Endothelial cell of umbilical vein (primary cell): ENCODE results near the gene TSEN15. TPM values are rescaled to one million over a fixed set of nuclear protein-coding genes. Genes with fewer than 3 reads are reported as not detected.

Experiments used
- BruUV-seq: library from RNA; stranded (reverse); fragments of 400-500 nt; replicated peaks from 2 replicates; lab custom pipeline; 2021; lab: Mats Ljungman, UMichigan
- CTCF ChIA-PET: fragments of 300-600, 350-600 bp; sonication (Branson Sonifier 250); formaldehyde crosslinking; loops from one replicate; lab custom pipeline; 2021; ENCODE audit warnings: antibody characterized with exemption, inconsistent platforms; lab: Charles Lee
- POLR2A ChIA-PET: fragments of 300-600, 350-600 bp; sonication (Branson Sonifier 250); formaldehyde crosslinking; loops from one replicate; lab custom pipeline; 2021; ENCODE audit warnings: antibody characterized with exemption, inconsistent platforms; lab: Charles Lee
- DNase-seq: peaks from one replicate; pipeline ENCODE4 v3.0.0-alpha.2; 2011; ENCODE audit warnings: low read depth, low spot score
- FAIRE-seq: peaks from 2 replicates; lab custom pipeline; 2011; peaks lifted over from hg19 to GRCh38; lab: Jason Lieb, UNC
- H2AFZ ChIP-seq: 2 replicates; pipeline ENCODE4 v1.6.0; 2012; ENCODE audit warnings: low read depth, low read length, control low read depth, inconsistent platforms
- H3K27ac ChIP-seq: 2 replicates; pipeline ENCODE4 v1.5.1; 2011; ENCODE audit warnings: low read depth, mild to moderate bottlenecking, control low read depth, low read length, moderate library complexity; ENCODE audit not compliant: insufficient read depth
- H3K27me3 ChIP-seq, 2 experiments: 2 replicates each; pipeline versions ENCODE4 v1.6.0 to v1.6.1; 2011; ENCODE audit warnings: low read length in 2 of 2, mixed read lengths in 1 of 2; ENCODE audit not compliant: control insufficient read depth in 2 of 2, insufficient read depth in 2 of 2
- H3K36me3 ChIP-seq, 2 experiments: 2 replicates in 1 of 2; 3 replicates in 1 of 2; pipeline ENCODE4 v1.5.1; 2011; ENCODE audit warnings: low read length in 2 of 2, mild to moderate bottlenecking in 1 of 2, moderate library complexity in 1 of 2; ENCODE audit not compliant: control insufficient read depth in 2 of 2, insufficient read depth in 2 of 2; ENCODE audit errors: extremely low read depth in 1 of 2
- H3K4me1 ChIP-seq: 3 replicates; pipeline ENCODE4 v1.5.1; 2011; ENCODE audit warnings: mild to moderate bottlenecking, low read length; ENCODE audit not compliant: control insufficient read depth, insufficient read depth; ENCODE audit errors: extremely low read depth
- H3K4me2 ChIP-seq: 2 replicates; pipeline ENCODE4 v1.6.1; 2011; ENCODE audit warnings: low read length, control low read depth, mixed read lengths; ENCODE audit not compliant: insufficient read depth
- H3K4me3 ChIP-seq, 3 experiments: fragments of 200-600 bp in 1 of 3; sonication (generic), shearing (Covaris generic) in 1 of 3; replicated peaks in 1 of 3; 2 replicates each; pipeline ENCODE4 v1.5.1; 2011 to 2016; ENCODE audit warnings: control low read depth in 3 of 3, low read length in 3 of 3, mild to moderate bottlenecking in 2 of 3, inconsistent platforms in 1 of 3, low read depth in 1 of 3, moderate library complexity in 1 of 3; ENCODE audit not compliant: insufficient read depth in 1 of 3
- H3K79me2 ChIP-seq: 2 replicates; pipeline ENCODE4 v1.6.0; 2012; ENCODE audit warnings: low read length, inconsistent platforms; ENCODE audit not compliant: control insufficient read depth, insufficient read depth
- H3K9ac ChIP-seq: replicated peaks from 2 replicates; pipeline ENCODE3; 2011; ENCODE audit warnings: low read length, control low read depth; ENCODE audit not compliant: insufficient read depth; ENCODE audit errors: extremely low read depth
- H3K9me1 ChIP-seq: replicated peaks from 3 replicates; pipeline ENCODE4 v1.6.0; 2011; ENCODE audit warnings: mild to moderate bottlenecking, low read length; ENCODE audit not compliant: control insufficient read depth, insufficient read depth; ENCODE audit errors: extremely low read depth
- H3K9me3 ChIP-seq: replicated peaks from 2 replicates; pipeline ENCODE4 v1.5.1; 2012; ENCODE audit warnings: low read length, inconsistent platforms; ENCODE audit not compliant: control insufficient read depth, insufficient read depth
- H4K20me1 ChIP-seq: replicated peaks from 2 replicates; pipeline ENCODE3; 2011; ENCODE audit warnings: mild to moderate bottlenecking, low read length; ENCODE audit not compliant: control insufficient read depth, insufficient read depth; ENCODE audit errors: extremely low read depth
- EZH2 ChIP-seq: IDR thresholded peaks from 2 replicates; pipeline ENCODE4 v1.6.1; 2012; ENCODE audit warnings: borderline replicate concordance, low read depth, mild to moderate bottlenecking, moderate library complexity, low read length, inconsistent platforms; ENCODE audit not compliant: severe bottlenecking
- FOS ChIP-seq: IDR thresholded peaks from 2 replicates; pipeline ENCODE4 v1.6.1; 2011; ENCODE audit warnings: mild to moderate bottlenecking, low read length, moderate library complexity, borderline replicate concordance; ENCODE audit not compliant: insufficient read depth
- GATA2 ChIP-seq: IDR thresholded peaks from 2 replicates; pipeline ENCODE4 v1.7.0; 2011; ENCODE audit warnings: low read depth, mild to moderate bottlenecking, moderate library complexity, mixed read lengths, low read length; ENCODE audit not compliant: insufficient read length, insufficient read depth
- JUN ChIP-seq: IDR thresholded peaks from 2 replicates; pipeline ENCODE4 v1.6.1; 2011; ENCODE audit warnings: borderline replicate concordance, low read depth; ENCODE audit not compliant: insufficient read length, insufficient read depth
- MYC ChIP-seq: IDR thresholded peaks from one replicate; pipeline ENCODE4 v1.6.1; 2011; ENCODE audit warnings: mild to moderate bottlenecking, low read depth, low read length
- POLR2A ChIP-seq: IDR thresholded peaks from 2 replicates; pipeline ENCODE4 v1.6.1; 2012; ENCODE audit warnings: low read depth, mild to moderate bottlenecking, control low read depth, low read length
- POLR2AphosphoS5 ChIP-seq: IDR thresholded peaks from 2 replicates; pipeline ENCODE4 v1.6.1; 2012; ENCODE audit warnings: low read depth, mild to moderate bottlenecking, control low read depth, low read length, moderate library complexity; ENCODE audit not compliant: insufficient read depth
- dilution Hi-C: fragments of 300-500 bp; cut with MboI; formaldehyde crosslinking; loops from one replicate; pipeline ENCODE4 v1.15.0; 2019; ENCODE audit warnings: low sequenced_read_pairs; ENCODE audit not compliant: extremely low pct_ligation_motif_present
- intact Hi-C: fragments of 100-400 bp; cut with micrococcal nuclease; formaldehyde crosslinking; loops from one replicate; pipeline ENCODE4 v1.10.0; 2022
- polyA plus RNA-seq, 4 experiments: library from polyadenylated mRNA; depleted of rRNA in 3 of 4; stranded (reverse) in 3 of 4; unstranded in 1 of 4; fragments of >200 nt; gene quantifications; 2 replicates each; pipeline versions ENCODE4 v1.2.1 to v1.2.3, GENCODE V29; 2011 to 2012; ENCODE audit warnings: missing spikeins in 1 of 4
- total RNA-seq: library from RNA; stranded (reverse); gene quantifications from 2 replicates; pipeline ENCODE4 v1.2.3, GENCODE V29; 2021
- TF ChIP-seq, protein P1 (sequence below): IDR thresholded peaks from 2 replicates; pipeline ENCODE4 v1.6.1; 2011; ENCODE audit not compliant: insufficient read depth, insufficient read length
- TF ChIP-seq, protein P2 (sequence below), 2 donors: IDR thresholded peaks; 1 replicate in 1 of 2; 2 replicates in 1 of 2; pipeline ENCODE4 v1.5.1; 2011; ENCODE audit warnings: low read length in 2 of 2, mild to moderate bottlenecking in 2 of 2, moderate library complexity in 2 of 2, control low read depth in 1 of 2, inconsistent platforms in 1 of 2, low read depth in 1 of 2; ENCODE audit not compliant: insufficient read depth in 1 of 2; ENCODE audit errors: extremely low read depth in 1 of 2

Gene TSEN15
- total and polyA plus RNA-seq, 2 donors (not counting 3 experiments of a cell fraction or from before 2014, with no cell fraction given) = 20.6 to 25.8 TPM

DNA sequence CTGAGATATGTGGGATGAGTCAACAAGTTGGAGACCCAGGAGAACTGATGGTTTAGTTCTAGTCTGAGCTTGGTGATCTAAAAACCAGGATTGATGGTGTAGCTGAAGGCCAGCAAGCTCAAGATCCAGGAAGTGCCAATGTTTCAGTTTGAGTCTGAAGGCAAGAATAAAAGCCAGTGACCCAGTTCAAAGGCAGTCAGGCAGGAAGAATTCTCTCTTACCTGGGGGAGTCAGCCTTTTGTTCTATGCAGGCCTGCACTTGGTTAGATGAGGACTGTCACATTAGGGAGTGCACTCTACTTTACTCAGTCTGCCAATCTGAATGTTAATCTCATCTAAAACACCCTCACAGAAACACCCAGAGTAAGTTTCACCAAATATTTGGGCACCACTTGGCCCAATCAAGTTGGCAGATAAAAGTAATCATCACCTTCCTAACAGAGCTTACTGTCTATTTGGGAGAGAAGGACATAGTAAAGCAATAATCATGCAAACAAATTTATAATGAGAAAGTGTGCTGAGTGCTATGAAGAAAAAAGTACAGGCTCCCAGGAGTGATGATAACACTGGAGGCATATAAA is 63.4 kb downstream of the TSEN15 start:
- FAIRE-seq (no peak), DNase-seq (no peak)
- Histone ChIP-seq H4K20me1 (no peaks in the 10 kb centered on the region), H3K9ac (no peak overlapping the region), H3K9me3 (no peaks in the 10 kb centered on the region), H3K9me1 (no peaks in the 10 kb centered on the region), H3K79me2 (no peaks in the 10 kb centered on the region), H3K4me3 (no peak overlapping the region), H2AFZ (no peak overlapping the region), H3K4me1 (no peaks in the 10 kb centered on the region), H3K4me2 (no peak overlapping the region), H3K36me3 (no peaks in the 10 kb centered on the region), H3K27me3 (no peaks in the 10 kb centered on the region), H3K27ac (no peak overlapping the region)
- ChIA-PET CTCF (interaction anchor here (2.1 kb wide), 1 partner anchor 36 kb away, joined by 5 read pairs; no protein-coding TSS in a partner anchor), POLR2A (no interaction called here)
- intact Hi-C loops = no loop called here
- TF ChIP-seq EZH2 (no peak), JUN (no peak), MYC (no peak), GATA2 (no peak), POLR2AphosphoS5 (no peak), FOS (no peak), POLR2A (no peak)
- TF ChIP-seq, protein P1, sequence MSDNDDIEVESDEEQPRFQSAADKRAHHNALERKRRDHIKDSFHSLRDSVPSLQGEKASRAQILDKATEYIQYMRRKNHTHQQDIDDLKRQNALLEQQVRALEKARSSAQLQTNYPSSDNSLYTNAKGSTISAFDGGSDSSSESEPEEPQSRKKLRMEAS = no peak
- TF ChIP-seq, protein P2, sequence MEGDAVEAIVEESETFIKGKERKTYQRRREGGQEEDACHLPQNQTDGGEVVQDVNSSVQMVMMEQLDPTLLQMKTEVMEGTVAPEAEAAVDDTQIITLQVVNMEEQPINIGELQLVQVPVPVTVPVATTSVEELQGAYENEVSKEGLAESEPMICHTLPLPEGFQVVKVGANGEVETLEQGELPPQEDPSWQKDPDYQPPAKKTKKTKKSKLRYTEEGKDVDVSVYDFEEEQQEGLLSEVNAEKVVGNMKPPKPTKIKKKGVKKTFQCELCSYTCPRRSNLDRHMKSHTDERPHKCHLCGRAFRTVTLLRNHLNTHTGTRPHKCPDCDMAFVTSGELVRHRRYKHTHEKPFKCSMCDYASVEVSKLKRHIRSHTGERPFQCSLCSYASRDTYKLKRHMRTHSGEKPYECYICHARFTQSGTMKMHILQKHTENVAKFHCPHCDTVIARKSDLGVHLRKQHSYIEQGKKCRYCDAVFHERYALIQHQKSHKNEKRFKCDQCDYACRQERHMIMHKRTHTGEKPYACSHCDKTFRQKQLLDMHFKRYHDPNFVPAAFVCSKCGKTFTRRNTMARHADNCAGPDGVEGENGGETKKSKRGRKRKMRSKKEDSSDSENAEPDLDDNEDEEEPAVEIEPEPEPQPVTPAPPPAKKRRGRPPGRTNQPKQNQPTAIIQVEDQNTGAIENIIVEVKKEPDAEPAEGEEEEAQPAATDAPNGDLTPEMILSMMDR (IDR thresholded peaks at IDR 0.05; ENCODE audit: extremely low read depth in 1 of 2, insufficient read depth in 1 of 2, low read depth in 1 of 2, low read length in 2 of 2) = no peak
- dilution Hi-C loops = no loop called here
- no TSS peak for BruUV-seq
